Body of pancreas (tissue), 4 donors: ENCODE data around the gene CADPS.

Experiments used
- POLR2A ChIP-seq, 3 donors: fragments of 450-650 bp; IDR thresholded peaks; one replicate each; pipeline ENCODE4 v1.6.1; 2016; ENCODE audit warnings: antibody characterized with exemption in 3 of 3, mild to moderate bottlenecking in 2 of 3
- TF ChIP-seq, protein P1 (sequence below), 7 experiments: fragments of 450-650 bp in 4 of 7; fragments of 200-600 bp in 3 of 7; sonication (generic) in 3 of 7; IDR thresholded peaks; one replicate each; pipeline ENCODE4 v1.5.1; 2016 to 2019; ENCODE audit warnings: antibody characterized with exemption in 7 of 7

GRCh38 chr3:62708638-62709373, 166.4 kb downstream of the CADPS start:
- TF ChIP-seq, protein P1, sequence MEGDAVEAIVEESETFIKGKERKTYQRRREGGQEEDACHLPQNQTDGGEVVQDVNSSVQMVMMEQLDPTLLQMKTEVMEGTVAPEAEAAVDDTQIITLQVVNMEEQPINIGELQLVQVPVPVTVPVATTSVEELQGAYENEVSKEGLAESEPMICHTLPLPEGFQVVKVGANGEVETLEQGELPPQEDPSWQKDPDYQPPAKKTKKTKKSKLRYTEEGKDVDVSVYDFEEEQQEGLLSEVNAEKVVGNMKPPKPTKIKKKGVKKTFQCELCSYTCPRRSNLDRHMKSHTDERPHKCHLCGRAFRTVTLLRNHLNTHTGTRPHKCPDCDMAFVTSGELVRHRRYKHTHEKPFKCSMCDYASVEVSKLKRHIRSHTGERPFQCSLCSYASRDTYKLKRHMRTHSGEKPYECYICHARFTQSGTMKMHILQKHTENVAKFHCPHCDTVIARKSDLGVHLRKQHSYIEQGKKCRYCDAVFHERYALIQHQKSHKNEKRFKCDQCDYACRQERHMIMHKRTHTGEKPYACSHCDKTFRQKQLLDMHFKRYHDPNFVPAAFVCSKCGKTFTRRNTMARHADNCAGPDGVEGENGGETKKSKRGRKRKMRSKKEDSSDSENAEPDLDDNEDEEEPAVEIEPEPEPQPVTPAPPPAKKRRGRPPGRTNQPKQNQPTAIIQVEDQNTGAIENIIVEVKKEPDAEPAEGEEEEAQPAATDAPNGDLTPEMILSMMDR (IDR thresholded peaks at IDR 0.05) = no peak
- TF ChIP-seq POLR2A (IDR thresholded peaks at IDR 0.05) = no peak
